NB4 (cell line): Measurements from ENCODE around the gene SIN3A.

Experiments used
- DNase-seq: peaks from one replicate; pipeline ENCODE4 v3.0.0; 2010; ENCODE audit warnings: low read depth
- H3K4me3 ChIP-seq: one replicate; pipeline ENCODE4 v1.5.1; 2011; ENCODE audit warnings: mild to moderate bottlenecking, low read depth, low read length, moderate library complexity
- CTCF ChIP-seq: IDR thresholded peaks from one replicate; pipeline ENCODE4 v1.5.1; 2012; ENCODE audit warnings: low read depth, low read length
- MAX ChIP-seq: IDR thresholded peaks from 2 replicates; pipeline ENCODE4 v1.6.1; 2011; ENCODE audit warnings: low read depth, low read length
- MYC ChIP-seq: IDR thresholded peaks from 2 replicates; pipeline ENCODE4 v1.6.1; 2011; ENCODE audit warnings: low read depth, low read length
- POLR2A ChIP-seq: IDR thresholded peaks from 2 replicates; pipeline ENCODE4 v1.6.1; 2011; ENCODE audit warnings: mild to moderate bottlenecking; ENCODE audit not compliant: insufficient read length; ENCODE audit errors: extremely low read depth

SIN3A gene

GRCh38 chr15:75437721-75438120 lies 13.8 kb downstream of the SIN3A start:
- no peak overlapping the region for H3K4me3 ChIP-seq
- DNase-seq, result no peak
- TF ChIP-seq POLR2A (no peak), CTCF (no peak), MAX (no peak), MYC (no peak)

GRCh38 chr15:75436881-75437280 lies 14.6 kb downstream of the SIN3A start:
- DNase-seq, result no peak
- TF ChIP-seq MAX (no peak), CTCF (no peak), MYC (no peak), POLR2A (no peak)

GRCh38 chr15:75431682-75432081 lies 19.8 kb downstream of the SIN3A start:
- TF ChIP-seq MYC (no peak), POLR2A (no peak), MAX (no peak), CTCF (no peak)
- no peak for DNase-seq
- H3K4me3 ChIP-seq, result no peak overlapping the region

More at GRCh38 chr15:75436881-75437280, 14.6 kb downstream of the SIN3A start:
- no peak overlapping the region for H3K4me3 ChIP-seq

GRCh38 chr15:75431270-75431669 lies 20.2 kb downstream of the SIN3A start:
- H3K4me3 ChIP-seq, result no peak overlapping the region
- no peak for DNase-seq
- no peak for TF ChIP-seq POLR2A
- TF ChIP-seq MAX, result no peak
- no peak for TF ChIP-seq CTCF
- no peak for TF ChIP-seq MYC

- no peak for TF ChIP-seq POLR2A
- TF ChIP-seq CTCF, result no peak
- TF ChIP-seq MYC, result no peak
- no peak for TF ChIP-seq MAX
- H3K4me3 ChIP-seq, result no peak overlapping the region
- DNase-seq, result no peak
Observed at GRCh38 chr15:75430259-75430658, 21.2 kb downstream of the SIN3A start.

- no peak for DNase-seq
- H3K4me3 ChIP-seq, result no peak overlapping the region
- TF ChIP-seq MAX (no peak), POLR2A (no peak)
Observed at GRCh38 chr15:75428152-75428551, 23.3 kb downstream of the SIN3A start.
